NCI-H2196 treated with DMSO at 0.1 percent for 48 hours (cell line): Measurements from ENCODE around the gene KHNYN.
"Not testable (repeated sequence)": the region's sequence is repeated elsewhere in the genome, so short reads cannot be mapped to it uniquely, and the experiment has no call there.

Experiments used
- DNase-seq: peaks from one replicate; lab custom pipeline; 2025; ENCODE audit not compliant: unreplicated experiment; lab: John Stamatoyannopoulos, UW

KHNYN gene

GRCh38 chr14:24429395-24430142 lies at the start of gene KHNYN, which contains the start of gene CBLN3:
KHNYN (plus strand) TSS chr14:24429954; CDS start chr14:24430731, 777 bp downstream.
CBLN3 (minus strand) TSS chr14:24429668; CDS start chr14:24429054, 614 bp downstream.
- peak; percentile 73 for DNase-seq

GRCh38 chr14:24381363-24382063 lies 48.2 kb upstream of the KHNYN start:
- DNase-seq = no peak

DNA sequence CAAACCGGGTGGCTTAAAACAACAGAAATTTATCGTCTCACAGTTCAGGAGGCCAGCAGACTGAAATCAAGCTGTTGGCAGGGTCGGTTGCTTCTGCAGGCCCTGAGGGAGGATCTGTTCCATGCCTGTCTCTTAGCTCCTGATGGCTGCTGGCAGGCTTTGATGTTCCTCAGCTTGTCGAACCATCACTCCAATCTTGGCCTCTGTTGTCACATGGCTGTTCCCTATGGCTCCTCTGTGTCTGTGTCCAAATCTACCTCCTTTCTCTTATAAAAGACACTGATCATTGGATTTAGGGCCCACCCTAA lies 47.7 kb upstream of the KHNYN start:
- no peak for DNase-seq

DNA sequence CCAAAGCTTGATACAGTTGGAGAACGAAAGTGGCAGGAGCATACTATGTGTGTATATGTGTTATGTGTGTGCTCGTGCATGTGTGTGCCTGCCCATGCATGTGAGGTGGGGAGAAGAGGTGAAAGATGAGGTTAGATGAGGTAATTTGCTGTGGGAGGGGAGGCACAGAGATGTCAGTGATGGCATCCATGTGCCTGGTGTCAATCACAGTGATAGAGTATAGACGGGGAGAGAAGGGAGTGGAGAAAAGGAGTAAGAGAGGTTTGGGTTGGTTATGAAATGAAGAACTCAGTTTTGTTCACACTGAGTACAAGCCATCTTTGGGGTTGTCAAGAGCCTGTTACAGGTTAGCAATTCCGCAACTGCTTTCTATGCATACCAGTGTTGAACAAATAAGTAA lies 45.6 kb upstream of the KHNYN start:
- DNase-seq = no peak

DNA sequence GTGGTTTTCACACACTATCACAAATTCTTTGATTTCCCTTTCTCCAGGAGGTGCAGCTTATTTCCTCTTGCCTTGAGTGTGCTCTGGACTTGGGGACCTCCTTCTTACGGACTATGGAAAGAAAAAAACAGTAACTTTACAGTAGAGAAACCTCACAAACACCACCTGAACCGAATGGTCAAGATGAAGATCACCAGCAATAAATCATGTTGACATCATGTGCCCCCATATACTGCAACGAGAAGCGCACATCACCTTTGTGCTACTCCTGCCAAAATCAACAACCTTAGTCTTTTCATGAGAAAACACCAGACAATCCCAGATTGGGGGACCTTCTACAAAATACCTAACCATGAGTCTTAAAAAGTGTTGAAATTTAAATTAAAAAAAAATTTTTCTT lies 44.2 kb upstream of the KHNYN start:
- no peak for DNase-seq

GRCh38 chr14:24387009-24387345 lies 42.8 kb upstream of the KHNYN start:
- DNase-seq = no peak

DNA sequence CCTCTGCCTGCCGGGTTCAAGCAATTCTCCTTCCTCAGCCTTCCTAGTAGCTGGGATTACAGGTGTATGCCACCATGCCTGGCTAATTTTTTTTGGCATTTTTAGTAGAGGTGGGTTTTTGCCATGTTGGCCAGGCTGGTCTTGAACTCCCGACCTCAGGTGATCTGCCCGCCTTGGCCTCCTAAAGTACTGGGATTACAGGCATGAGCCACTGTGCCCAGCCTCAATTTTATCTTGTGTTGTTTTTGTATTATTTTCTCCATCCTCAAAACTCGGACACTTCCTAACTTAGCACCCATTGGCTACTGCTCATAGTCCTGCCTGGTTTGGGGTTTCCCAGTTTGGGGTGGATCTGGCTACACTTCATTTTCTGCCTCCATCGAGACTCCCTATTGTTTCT lies 42.2 kb upstream of the KHNYN start:
- not testable (repeated sequence) for DNase-seq

GRCh38 chr14:24388474-24389179 lies 41.1 kb upstream of the KHNYN start:
- no peak for DNase-seq

DNA sequence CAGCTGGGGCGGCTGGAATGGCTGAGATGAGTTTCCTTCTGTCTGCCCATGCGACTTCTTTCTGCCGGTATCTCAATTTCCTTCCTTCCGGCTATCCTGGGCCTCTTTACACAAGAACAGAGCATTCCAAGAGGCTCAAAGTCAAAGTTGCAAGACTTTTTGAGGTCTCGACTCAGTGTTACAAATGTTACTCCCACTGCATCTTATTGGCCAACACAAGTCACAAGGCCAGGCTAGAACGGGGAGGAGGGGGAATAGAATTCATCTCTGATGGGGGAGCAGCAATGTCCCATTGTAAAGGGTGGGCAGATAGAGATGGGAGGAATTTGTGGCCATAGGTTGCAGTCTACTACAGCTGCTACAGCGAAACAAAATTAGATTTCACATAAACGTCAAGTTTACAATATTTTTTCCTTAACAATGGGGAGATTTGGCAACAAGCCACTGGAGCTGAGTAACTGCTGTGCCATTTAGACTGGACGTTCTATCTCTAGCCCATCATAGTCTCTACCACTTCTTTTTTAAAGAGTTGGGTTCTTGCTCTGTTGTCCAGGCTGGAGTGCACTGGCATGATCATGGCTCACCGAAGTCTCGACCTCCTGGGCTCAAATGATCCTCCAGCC lies 40.4 kb upstream of the KHNYN start:
- no peak for DNase-seq

- DNase-seq = no peak
Observed at GRCh38 chr14:24390701-24391468, 38.9 kb upstream of the KHNYN start.

GRCh38 chr14:24392325-24393091 lies 37.2 kb upstream of the KHNYN start:
- peak; percentile 37 for DNase-seq

DNA sequence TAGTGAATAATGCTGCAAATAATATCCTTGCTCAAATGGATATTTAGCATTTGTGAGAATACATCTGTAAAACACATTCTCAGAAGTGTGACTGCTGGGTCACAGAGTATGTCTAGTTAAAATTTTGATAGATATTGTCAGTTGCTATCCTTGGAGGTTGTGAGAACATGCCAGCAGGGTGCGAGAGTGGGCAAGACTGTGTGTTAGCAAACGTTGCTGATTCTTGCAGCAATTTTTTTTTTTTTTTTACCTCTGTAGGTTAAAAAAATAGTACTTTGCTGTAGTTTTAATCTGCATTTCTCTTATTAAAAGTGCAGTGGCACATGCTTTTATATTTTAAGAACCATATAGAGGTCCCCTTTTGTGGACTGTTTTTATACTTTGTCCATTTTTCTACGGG lies 35.5 kb upstream of the KHNYN start:
- DNase-seq = no peak

- DNase-seq = no peak
Observed at GRCh38 chr14:24395609-24396582, 33.9 kb upstream of the KHNYN start.

GRCh38 chr14:24397639-24398292 lies 32.0 kb upstream of the KHNYN start:
- no peak for DNase-seq

DNA sequence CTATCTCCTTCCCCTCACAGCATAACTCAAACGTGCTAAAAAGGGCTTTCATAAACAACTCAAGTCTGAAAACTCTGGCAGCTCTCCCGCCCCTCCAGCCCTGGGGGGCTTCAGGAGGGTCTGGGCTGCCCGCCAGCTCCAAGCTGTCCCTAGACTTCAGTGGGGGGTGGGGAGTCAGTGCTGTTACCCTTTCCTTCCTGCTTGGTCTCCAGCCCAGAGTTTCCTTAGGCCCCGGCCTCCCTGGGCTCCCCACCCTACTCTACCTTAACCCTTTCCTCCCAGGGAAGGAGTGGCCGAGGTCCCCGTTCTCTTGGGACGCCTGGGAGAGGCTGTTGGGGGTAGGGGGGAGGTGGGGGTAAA lies 31.5 kb upstream of the KHNYN start:
- DNase-seq = no peak

DNA sequence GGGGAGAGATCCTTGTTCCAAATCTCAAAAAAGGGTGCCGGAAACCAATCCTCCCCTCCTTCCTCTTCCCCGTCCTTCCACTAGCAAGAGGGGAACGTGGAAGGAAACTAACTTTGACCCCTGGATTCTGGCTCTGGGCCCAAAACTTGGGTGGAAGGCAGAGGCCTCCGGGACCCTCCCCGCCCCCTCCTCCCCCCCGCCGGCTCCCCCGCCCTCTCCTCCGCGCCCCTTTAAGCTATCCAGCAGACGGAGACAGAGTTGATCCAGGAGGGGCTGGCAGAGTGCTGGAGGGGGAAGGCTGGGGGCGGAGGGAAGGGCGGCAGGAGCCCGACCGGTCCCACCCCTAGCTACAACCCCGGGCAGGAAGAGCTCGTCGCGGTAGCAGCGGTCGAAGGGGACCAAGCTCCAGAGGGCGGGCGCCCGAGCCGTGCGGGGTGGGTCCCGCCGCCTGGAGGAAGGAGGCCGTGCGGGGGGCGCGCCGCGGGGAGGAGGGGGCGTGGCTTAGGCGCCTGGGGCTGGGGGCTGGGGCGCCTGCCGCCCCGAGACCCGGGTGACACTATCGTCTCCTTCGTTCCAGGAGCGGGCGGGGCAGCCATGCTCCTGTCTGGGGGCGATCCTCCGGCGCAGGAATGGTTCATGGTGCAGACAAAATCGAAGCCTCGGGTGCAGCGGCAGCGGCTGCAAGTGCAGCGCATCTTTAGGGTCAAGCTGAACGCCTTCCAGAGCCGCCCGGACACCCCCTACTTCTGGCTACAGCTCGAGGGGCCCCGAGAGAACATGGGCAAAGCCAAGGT lies 30.9 kb upstream of the KHNYN start, which contains the start of gene NYNRIN:
Gene NYNRIN, plus strand, starts transcription at position 351 of the 794 bp plus-strand sequence. Its CDS starts 244 bp downstream, at position 595.
- DNase-seq = no peak

DNA sequence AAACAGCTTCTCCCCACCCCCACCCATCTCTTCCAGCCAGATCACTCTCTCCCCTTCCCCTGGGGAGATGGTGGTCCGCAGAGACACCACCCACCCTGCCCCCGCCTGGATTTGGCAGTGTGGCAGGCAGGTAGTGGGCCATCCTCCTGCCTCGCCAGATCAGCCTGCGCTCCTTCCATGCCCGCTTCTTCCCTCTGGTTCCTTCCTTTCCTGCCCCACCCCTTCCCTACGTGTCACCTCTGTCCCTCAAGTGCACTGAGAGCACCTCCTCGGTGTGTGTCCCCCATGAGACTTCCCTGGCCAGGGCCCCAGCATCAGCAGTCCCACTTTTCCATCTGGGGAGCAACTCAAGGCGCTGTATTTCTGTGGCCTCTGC lies 30.3 kb upstream of the KHNYN start:
- no peak for DNase-seq
